WTC11 (cell line): ENCODE data around the gene C1orf35.

Experiments
- OVOL2 ChIP-seq: fragments of 250-450 bp; sonication (Bioruptor Pico); IDR thresholded peaks from 2 replicates; pipeline ENCODE4 v1.9.0; 2021; ENCODE audit warnings: mild to moderate bottlenecking, borderline replicate concordance
- TEAD1 ChIP-seq: sonication (generic); formaldehyde crosslinking; IDR thresholded peaks from 2 replicates; pipeline ENCODE4 v1.8.0; 2022; ENCODE audit warnings: mild to moderate bottlenecking, missing genetic modification reagents
- TF ChIP-seq, protein P1 (sequence below): fragments of 200-600 bp; IDR thresholded peaks from 2 replicates; pipeline ENCODE4 v1.8.0; 2022; ENCODE audit warnings: antibody characterized with exemption
- TF ChIP-seq, protein P2 (sequence below): sonication (generic); formaldehyde crosslinking; IDR thresholded peaks from 2 replicates; pipeline ENCODE4 v1.8.1; 2023; ENCODE audit warnings: mild to moderate bottlenecking, missing genetic modification reagents, moderate library complexity
- TF ChIP-seq, protein P3 (sequence below): sonication (generic); formaldehyde crosslinking; conservative IDR thresholded peaks from 2 replicates; pipeline ENCODE4 v1.8.1; 2022; ENCODE audit warnings: mild to moderate bottlenecking, missing genetic modification reagents
- TF ChIP-seq, protein P4 (sequence below): sonication (generic); formaldehyde crosslinking; IDR thresholded peaks from 2 replicates; pipeline ENCODE4 v1.8.0; 2022; ENCODE audit warnings: mild to moderate bottlenecking, missing genetic modification reagents

DNA sequence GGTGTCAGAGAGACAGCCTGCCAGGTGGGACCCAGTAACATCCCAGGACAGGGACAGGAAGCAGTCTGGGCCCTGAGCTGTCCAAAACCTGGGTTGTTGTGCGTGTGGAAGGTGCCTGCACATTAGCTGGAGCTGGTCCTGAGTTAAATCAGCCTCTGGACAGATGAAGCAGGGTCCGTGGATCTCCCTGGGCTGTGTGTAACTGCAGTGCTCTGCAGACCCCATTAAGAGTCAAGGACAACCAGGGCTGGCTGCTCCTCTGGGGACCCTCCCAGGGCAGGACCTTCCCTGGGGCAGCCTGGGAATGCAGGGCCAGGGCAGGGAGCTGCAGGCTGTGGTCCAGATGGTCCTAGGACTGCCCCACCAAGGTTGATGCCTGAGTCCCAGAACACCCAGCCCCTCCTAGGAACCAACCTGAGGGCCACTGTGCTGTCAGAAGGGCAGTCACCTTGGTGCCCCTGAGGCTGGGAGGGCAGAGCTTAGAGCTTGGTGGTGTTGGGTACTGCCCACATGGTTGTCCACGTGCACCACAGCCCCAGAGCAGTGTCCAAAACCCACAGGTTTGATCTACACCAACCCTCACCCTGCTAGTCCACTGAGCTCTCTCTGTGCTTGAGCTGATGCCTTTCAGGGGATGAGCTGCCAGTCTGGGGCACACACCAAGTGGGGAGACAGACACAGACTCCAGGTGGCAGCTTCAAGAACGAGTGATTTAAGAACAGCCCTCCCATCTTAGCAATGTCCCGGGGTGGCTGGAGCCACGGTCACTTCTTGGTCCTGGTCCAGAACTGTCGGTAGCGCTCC is 3.1 kb upstream of the C1orf35 start:
- TF ChIP-seq, protein P1, sequence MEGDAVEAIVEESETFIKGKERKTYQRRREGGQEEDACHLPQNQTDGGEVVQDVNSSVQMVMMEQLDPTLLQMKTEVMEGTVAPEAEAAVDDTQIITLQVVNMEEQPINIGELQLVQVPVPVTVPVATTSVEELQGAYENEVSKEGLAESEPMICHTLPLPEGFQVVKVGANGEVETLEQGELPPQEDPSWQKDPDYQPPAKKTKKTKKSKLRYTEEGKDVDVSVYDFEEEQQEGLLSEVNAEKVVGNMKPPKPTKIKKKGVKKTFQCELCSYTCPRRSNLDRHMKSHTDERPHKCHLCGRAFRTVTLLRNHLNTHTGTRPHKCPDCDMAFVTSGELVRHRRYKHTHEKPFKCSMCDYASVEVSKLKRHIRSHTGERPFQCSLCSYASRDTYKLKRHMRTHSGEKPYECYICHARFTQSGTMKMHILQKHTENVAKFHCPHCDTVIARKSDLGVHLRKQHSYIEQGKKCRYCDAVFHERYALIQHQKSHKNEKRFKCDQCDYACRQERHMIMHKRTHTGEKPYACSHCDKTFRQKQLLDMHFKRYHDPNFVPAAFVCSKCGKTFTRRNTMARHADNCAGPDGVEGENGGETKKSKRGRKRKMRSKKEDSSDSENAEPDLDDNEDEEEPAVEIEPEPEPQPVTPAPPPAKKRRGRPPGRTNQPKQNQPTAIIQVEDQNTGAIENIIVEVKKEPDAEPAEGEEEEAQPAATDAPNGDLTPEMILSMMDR = no peak
- TF ChIP-seq, protein P2, sequence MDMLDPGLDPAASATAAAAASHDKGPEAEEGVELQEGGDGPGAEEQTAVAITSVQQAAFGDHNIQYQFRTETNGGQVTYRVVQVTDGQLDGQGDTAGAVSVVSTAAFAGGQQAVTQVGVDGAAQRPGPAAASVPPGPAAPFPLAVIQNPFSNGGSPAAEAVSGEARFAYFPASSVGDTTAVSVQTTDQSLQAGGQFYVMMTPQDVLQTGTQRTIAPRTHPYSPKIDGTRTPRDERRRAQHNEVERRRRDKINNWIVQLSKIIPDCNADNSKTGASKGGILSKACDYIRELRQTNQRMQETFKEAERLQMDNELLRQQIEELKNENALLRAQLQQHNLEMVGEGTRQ (CRISPR knock-in tag) = no peak
- TF ChIP-seq TEAD1 (CRISPR knock-in tag) = no peak
- TF ChIP-seq, protein P3, sequence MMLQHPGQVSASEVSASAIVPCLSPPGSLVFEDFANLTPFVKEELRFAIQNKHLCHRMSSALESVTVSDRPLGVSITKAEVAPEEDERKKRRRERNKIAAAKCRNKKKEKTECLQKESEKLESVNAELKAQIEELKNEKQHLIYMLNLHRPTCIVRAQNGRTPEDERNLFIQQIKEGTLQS = no peak
- TF ChIP-seq OVOL2 (CRISPR knock-in tag) = no peak
- TF ChIP-seq, protein P4, sequence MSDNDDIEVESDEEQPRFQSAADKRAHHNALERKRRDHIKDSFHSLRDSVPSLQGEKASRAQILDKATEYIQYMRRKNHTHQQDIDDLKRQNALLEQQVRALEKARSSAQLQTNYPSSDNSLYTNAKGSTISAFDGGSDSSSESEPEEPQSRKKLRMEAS (CRISPR knock-in tag) = no peak
